ENCODE measurements around the gene HCFC1R1. TPM values are rescaled to one million over a fixed set of nuclear protein-coding genes. Genes with fewer than 3 reads are reported as not detected.

Gene HCFC1R1
- polyA plus RNA-seq, 1 of the 3 experiments (the other 2 are of a cell fraction): 54.9 TPM

GRCh38 chr16:3004781-3005284 is 18.9 kb downstream of the HCFC1R1 start:
- Histone ChIP-seq H3K9me3 (no peaks in the 10 kb centered on the region), H3K9me2 (no peaks in the 10 kb centered on the region), H3K27ac (ENCODE audit: low read depth in 2 of 2, low read length in 1 of 2) (peak overlapping the region in 1 of 2 experiments; percentile 51; a peak in 1 of 4 replicates), H3K4me2 (no peak overlapping the region; the same call in 1 of the 2 replicates), H3K36me3 (replicated peaks in 1 of 2; ENCODE audit: control insufficient read depth in 1 of 2, insufficient read depth in 2 of 2, low read length in 1 of 2) (no peaks in the 10 kb centered on the region), H3K79me2 (ENCODE audit: insufficient read depth) (no peaks in the 10 kb centered on the region), H3K27me3 (ENCODE audit: insufficient read depth) (no peaks in the 10 kb centered on the region), H3K9ac (no peak overlapping the region), H4K20me1 (ENCODE audit: insufficient read depth) (no peaks in the 10 kb centered on the region), H2AFZ (ENCODE audit: low read depth) (no peak overlapping the region), H3K4me3 (ENCODE audit: low read depth in 2 of 2, low read length in 1 of 2) (peak overlapping the region in 1 of 2 experiments; percentile 47; a peak in 2 of 4 replicates), H3K4me1 (ENCODE audit: control insufficient read depth in 1 of 2, insufficient read depth in 2 of 2, low read depth in 1 of 2, low read length in 1 of 2) (peaks cover 0 to 3% of the 10 kb centered on the region in 2 experiments; a peak in 1 of 4 replicates), H3F3A (replicated peaks; ENCODE audit: insufficient read depth) (peaks cover 6% of the 10 kb centered on the region)
- ChIA-PET CTCF (interaction anchor here (4.4 to 8.2 kb wide), 2 partner anchors 16 to 25 kb away, joined by 62 to 72 read pairs; partner anchors contain the start of genes CLDN6, HCFC1R1, THOC6 and TNFRSF12A), POLR2A (interaction anchor here (1.9 kb wide), 1 partner anchor 15 kb away, joined by 8 read pairs; the partner anchor contains the start of gene TNFRSF12A)
- WGBS (ENCODE audit: low lambda C conversion rate): 48% methylated on average over 19 of the region's 25 CpGs
- DNase-seq: peak; percentile 58
- TF ChIP-seq CTCF (IDR thresholded peaks at IDR 0.05) (no peak), EP300 (IDR thresholded peaks at IDR 0.05; ENCODE audit: borderline replicate concordance in 1 of 2, low read depth in 1 of 2, low read length in 1 of 2) (no peak), NFIC (IDR thresholded peaks at IDR 0.05; ENCODE audit: borderline replicate concordance) (no peak), REST (IDR thresholded peaks at IDR 0.05; ENCODE audit: low read depth, low read length) (no peak), USF2 (IDR thresholded peaks at IDR 0.05; ENCODE audit: borderline replicate concordance, low read depth, low read length) (no peak), RFX5 (IDR thresholded peaks at IDR 0.05; ENCODE audit: low read length) (no peak), MAX (IDR thresholded peaks at IDR 0.05; ENCODE audit: low read depth) (no peak), USF1 (IDR thresholded peaks at IDR 0.05; ENCODE audit: borderline replicate concordance, low read depth) (no peak), FOXM1 (IDR thresholded peaks at IDR 0.05; ENCODE audit: low read depth) (no peak), SIN3A (IDR thresholded peaks at IDR 0.05; ENCODE audit: borderline replicate concordance, low read depth, low read length) (no peak), YY1 (IDR thresholded peaks at IDR 0.05; ENCODE audit: low read depth) (no peak), POLR2AphosphoS5 (IDR thresholded peaks at IDR 0.05; ENCODE audit: low read depth, low read length) (no peak), RAD21 (IDR thresholded peaks at IDR 0.05; ENCODE audit: low read length) (no peak), IRF3 (IDR thresholded peaks at IDR 0.05; ENCODE audit: low read depth, low read length) (no peak), FOXJ3 (CRISPR knock-in tag; IDR thresholded peaks at IDR 0.05) (no peak), EZH2phosphoT487 (IDR thresholded peaks at IDR 0.05; ENCODE audit: borderline replicate concordance, low read depth) (no peak), TCF12 (IDR thresholded peaks at IDR 0.05) (no peak), ZBTB33 (IDR thresholded peaks at IDR 0.05; ENCODE audit: borderline replicate concordance, low read depth) (no peak), MEF2A (IDR thresholded peaks at IDR 0.05; ENCODE audit: borderline replicate concordance, low read depth) (no peak), RXRA (IDR thresholded peaks at IDR 0.05; ENCODE audit: borderline replicate concordance, low read depth) (no peak)
